HG03103 (cell line): ENCODE measurements around the gene MSH3.
"Not testable (repeated sequence)": the region's sequence is repeated elsewhere in the genome, so short reads cannot be mapped to it uniquely, and the experiment has no call there.

Source experiments
- ATAC-seq: cut with Tn5 transposase; IDR thresholded peaks from one replicate; pipeline ENCODE4 v1.9.1; 2021; ENCODE audit warnings: low read depth; ENCODE audit not compliant: unreplicated experiment

The MSH3 gene

DNA sequence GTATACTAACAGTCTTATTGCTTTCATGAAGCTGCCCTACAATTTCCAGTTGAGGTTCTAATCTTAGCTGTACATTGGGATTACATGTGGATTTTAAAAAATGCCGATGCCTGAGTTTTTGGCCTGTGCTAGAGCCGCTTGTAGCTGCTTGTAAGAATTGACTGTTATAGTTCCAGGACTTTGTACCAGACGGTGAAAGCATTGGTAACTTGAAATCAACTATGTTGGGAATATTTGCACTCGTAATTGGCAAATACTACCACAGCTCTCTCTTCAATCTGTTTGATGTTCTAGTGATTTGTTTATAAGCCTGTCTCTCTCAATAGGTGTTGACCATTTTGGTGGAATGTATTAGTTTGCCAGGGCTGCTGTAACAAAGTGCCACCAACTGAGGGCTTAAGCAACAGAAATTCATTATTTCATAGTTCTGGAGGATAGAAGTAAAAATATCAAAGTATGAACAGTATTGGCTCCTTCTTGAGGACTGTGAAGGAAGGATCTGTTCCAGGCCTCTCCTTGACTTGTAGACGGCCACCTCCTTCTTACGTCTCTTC, 50.8 kb downstream of the MSH3 start:
- ATAC-seq, result no peak

DNA sequence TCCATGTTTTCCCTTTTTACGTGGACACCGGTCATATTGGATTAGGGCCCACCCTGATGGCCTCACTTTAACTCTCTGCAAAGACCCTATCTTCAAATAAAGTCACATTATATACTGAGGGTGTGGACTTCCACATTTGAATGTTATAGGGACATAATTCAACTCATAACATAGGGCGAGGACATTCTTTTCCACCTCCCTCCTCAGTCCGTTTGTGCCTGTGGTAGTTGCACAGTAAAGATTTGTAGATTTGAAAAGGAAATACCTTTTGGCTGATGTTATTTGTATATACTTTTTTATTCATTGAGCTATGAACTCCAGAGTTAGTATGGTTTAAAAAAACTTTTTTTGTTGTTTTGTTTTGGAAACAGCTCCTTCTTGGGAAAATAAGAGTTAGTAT, 51.3 kb downstream of the MSH3 start:
- ATAC-seq, result no peak

DNA sequence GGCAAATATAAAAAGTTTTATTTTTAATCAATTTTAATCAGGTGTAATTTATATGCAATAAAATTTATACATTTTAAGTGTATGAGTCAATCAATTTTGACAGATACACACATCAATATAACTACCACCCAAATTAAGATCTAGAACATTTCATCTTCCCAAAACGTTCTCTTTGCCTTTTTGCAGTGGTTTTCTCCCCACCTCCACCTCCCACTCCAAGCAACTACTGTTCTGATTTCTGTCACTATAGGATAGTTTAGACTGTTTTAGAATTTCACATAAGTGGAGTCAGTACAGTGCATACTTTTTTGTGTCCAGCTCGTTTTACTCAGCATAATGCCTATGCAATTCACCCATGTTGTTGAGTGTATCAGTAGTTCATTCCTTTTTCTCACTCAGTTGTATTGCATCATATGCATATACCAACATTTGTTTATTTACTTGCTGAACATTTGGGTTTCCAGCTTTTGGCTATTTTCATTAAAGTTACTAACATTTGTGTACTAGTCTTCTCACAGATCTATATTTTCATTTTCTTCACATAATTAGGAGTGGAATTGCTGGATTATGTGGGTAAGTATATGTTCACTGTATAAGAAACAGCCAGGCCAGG, 52.5 kb downstream of the MSH3 start:
- ATAC-seq, result no peak

DNA sequence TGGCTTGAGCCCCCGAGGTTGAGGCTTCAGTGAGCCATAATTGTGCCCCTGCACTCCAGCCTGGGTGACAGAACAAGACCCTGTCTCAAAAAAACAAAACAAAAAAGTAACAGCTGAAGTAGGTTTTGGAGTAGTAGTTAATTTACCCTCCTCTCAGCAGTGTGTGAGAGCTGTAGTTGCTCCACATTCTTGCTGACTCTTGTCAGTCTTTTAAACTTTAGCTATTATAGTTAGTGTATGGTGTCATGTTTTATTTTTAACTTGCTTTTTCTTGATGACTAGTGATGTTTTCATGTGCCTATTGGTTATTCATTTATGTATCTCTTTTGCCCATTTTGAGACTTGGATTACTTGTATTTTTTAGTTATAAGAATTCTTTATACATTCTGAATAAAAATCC, 53.2 kb downstream of the MSH3 start:
- ATAC-seq, result no peak

DNA sequence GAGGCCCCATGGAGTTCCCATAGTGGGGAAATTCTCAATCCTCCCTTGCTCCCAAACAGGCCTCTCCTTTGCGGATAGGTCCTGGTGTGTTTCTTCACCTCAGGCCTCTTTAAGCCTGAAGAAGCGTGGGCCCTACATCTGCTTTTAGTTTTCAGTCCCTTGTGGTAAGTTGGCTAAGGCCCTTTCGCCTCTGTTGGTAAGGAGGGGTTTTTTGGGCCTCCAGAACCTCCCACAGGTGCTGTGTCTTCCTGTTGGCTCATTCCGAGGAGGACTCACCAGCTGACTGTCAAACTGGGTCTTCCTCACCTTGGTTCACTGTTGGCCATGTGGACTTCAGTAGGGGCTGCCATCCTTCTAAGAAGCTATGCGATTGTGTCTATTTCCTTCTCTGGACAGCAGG, 56.8 kb downstream of the MSH3 start:
- ATAC-seq, result no peak

DNA sequence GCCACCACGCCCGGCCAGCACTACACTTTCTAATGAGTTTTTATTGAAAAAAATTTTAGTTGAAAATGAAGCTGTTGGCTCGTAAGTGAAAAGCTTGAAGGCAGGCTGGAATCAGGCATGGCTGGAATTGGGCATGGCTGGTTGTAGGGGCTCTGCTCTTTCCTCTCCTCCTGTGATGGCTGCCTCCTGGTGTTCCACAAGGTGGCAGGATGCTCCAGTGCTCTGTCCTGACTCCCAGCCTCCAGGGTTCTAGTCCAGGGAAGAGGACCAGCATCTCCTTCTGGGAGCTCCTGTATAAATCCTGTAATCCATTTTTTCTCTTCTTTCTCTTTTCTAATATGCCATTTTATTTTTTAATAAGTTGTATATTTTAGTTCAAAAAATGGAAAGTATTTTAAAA, 57.5 kb downstream of the MSH3 start:
- ATAC-seq, result no peak

DNA sequence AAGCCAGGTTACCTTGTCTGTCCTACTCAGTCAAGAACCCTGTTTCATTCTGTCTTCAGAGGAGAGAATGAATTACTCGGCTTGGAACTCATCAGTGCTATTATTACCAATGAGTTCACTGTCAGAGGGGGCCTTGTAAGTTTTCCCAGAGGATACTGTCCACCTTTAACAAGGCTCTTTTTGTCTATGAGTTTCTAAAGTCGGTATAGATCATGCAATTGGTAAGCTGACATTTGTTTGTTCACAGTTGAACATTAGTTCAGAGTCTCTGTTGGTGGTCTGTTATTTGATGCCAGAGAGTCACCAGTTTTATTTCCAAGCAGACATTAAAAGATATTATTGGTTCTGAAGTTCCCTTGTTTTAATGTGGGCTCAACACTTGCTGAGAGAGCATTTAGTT, 58.5 kb downstream of the MSH3 start:
- ATAC-seq, result no peak

DNA sequence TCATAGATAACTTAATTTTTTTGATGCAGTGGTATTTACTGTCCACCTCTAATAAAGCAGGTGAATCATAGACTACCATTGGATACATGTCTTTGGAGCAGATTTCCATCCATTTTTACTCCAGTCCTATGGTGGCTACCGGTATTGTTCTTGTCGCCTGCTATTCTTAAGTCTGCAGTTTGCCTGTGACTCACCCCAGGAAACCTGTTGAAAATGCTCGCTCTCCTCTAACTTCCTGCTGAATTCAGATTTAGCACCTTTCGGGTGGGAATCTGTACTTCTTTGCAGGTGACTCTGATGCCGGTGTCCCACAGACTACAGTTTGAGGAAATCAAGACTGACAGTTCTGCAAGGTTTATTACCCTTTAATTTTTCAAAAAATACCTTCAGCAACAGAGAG, 59.2 kb downstream of the MSH3 start:
- ATAC-seq, result no peak

DNA sequence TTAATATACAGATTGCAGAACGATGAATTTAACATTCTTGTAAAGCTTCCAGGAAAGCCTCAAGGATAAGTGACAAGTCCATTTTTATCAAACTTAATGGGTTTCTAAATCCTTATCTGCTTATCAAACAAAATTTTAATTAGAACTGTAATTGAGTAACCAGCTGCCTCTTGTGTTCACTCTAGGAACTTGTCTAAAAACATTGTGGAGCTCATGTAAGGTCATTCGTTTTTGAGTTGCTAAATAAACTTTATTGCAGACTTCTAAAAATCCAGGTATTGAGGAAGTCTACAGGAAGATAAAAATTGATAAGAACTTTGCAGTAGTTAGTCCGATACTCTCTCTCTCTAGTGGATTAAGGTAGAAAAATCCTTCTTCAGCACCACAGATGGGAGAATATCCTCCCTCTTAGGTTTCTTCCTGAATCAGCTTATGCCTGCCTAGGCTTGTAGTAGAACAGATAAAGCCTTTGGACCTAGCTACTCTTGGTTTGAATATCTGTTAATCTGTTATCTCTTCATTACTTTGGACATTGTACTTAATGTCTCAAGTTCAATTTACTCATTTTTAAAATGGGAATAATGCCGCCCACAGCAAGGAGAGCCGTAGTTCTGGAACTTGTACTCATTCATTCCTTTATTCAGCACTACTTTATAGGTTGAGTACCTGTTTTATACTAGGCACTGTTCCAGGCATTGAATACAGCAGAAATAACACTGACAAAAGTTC, 60.3 kb downstream of the MSH3 start:
- ATAC-seq, result no peak

DNA sequence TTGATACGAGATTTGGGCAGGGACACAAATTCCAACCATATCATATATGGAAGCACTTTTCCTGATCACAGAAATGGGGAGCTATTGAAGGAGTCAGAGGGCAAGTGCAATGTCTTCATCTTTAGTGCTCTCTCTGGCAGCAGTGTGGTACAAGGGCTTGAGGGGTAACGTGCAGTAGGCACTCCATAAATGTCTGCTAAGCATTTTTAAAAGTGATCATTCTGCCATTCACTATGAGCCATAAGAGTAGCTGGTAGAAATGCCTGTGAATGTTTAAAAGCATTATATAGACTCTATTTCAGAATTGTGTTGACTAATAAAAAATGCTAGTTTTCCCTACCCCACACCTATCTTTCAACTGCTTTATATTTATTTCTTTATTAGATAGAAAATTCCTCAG, 61.4 kb downstream of the MSH3 start:
- no peak for ATAC-seq

DNA sequence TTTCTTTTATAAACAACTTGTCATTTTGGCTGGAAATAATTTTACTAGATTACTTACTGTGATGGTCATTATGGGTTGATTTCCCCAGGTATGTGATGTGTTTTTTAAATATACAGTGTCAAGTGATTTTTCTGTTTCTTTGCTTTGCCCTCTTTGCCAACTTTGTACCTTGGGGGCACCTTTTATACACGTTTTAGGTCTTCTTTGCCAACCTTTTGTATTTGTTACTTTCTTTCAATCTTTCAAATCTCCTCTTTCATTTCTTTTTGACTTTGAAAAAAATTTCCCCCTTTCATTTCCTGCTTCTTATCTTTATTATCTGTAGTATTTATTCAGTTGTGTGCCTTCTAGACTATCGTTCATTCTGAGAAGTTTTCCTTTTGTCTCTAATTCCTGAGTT, 65.7 kb downstream of the MSH3 start:
- ATAC-seq, result no peak

DNA sequence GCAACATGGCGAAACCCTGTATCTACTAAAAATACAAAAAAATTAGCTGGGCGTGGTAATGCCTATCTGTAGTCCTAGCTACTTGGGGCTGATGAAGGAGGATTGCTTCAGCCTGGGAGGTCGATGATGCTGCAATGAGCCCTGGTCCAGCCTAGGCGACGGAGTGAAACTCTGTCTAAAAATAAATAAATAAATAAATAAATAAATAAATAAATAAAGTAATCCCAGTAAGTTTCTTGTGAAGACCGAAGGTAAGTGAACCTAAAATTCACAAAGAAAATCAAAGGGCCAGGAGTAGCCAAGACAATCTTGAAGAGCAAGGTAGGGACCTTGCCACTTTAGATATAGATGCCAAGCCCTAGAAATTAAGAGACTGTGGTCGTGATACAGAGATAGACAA, 68.5 kb downstream of the MSH3 start:
- no peak for ATAC-seq

DNA sequence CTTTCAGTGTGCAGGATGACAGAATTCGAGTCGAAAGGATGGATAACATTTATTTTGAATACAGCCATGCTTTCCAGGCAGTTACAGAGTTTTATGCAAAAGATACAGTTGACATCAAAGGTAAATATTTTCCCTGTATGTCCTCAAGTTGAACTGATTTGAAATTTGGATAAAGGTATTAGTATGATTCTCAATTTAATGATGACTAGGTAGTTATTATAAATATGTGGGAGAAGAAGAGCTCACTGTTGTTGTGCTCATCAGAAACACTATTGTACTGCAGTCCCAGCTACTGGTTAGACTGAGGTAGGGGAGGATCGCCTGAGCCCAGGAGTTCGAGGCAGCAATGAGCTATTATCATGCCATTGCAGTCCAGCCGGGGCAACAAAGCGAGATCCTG, 71.0 kb downstream of the MSH3 start:
- ATAC-seq, result no peak

DNA sequence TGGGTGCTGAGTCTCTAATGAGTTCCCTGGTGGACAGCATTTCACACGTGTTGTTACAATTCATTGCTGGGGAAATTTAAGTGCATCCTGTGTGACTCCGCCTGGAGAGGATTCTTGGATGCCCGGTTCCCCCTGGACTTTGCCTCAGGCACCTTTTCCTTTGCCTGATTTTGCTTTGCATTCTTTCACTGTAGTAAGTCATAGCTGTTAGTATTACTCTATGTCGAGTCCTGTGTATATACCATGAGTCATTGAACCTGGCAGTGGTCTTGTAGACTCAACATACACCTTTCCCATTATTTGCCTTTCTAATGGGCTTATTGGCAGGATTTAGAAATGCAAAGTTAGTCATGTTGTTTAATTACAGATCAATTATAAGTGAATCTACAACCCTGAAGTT, 82.3 kb downstream of the MSH3 start:
- ATAC-seq, result no peak

DNA sequence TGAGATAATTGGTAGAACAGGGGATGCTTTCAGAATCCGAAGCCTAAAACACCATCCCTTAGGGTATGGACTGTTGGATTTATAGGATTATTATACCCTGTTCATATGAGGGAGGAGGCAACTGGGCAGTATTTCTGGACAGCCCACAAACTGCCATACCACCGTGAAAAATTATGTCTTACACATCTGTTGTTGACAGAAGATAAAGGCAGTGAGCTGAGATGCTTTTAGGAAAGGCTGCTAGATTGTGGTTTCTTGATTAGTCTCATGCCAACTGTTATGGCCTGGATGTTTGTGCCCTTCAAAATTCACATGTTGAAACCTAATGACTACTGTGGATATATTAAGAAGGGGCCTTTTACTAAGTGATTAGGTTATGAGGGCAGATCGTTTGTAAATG, 84.0 kb downstream of the MSH3 start:
- ATAC-seq, result no peak

DNA sequence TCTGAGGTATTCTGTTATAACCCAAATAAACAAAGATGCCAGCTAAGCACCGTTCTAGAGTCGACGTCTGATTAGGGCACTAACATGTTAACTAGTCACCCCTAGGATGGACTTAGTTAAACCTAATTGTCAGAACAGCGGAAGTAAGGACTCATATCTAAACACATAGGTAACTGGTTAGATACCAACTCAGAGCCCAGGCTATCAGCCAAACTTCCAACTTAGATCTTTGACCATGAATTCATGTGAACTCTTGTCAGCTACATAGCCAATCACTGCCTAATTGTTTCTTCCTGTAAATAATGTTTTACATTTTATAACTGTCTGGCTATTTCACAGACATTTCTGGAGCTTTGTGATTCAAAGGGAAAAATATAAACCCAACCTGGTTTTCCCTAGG, 84.6 kb downstream of the MSH3 start:
- ATAC-seq, result no peak

DNA sequence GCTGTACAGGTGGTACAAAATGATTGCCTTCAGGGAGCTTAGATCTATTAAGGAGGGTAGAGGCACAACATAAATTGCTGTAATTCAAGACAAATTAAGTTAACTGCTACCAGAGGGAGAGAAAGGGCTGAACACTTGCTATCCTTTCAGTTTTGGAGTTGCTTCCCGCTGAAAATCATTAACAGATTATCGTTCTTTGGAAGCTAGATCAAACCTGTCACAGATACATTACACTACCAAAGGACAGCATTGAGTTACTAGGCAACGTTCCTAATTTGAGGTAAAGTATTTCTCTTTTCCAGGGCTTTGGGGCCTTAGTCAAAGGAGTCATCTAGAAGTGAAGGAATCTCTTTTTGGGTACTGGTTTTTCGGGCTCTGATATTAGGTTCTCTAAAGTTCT, 85.0 kb downstream of the MSH3 start:
- ATAC-seq, result no peak

DNA sequence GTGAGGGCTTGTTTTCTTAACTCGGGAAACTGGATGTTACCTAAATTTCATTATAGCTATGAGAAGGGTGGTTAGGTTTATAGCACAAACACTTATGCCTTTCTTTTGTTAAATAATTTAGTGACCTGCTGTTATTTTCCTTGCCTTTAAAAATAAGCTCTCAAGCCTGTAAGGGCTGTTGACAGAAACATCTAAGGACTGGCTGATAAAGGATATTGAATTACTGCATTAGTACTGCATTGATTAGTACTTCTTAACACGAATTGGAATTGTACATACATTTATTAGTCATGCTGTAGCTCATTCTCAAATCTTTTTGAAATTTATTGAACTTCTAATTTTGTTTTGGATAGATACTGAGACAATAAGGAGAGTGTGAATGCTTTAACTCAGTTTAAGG, 85.4 kb downstream of the MSH3 start:
- no peak for ATAC-seq

DNA sequence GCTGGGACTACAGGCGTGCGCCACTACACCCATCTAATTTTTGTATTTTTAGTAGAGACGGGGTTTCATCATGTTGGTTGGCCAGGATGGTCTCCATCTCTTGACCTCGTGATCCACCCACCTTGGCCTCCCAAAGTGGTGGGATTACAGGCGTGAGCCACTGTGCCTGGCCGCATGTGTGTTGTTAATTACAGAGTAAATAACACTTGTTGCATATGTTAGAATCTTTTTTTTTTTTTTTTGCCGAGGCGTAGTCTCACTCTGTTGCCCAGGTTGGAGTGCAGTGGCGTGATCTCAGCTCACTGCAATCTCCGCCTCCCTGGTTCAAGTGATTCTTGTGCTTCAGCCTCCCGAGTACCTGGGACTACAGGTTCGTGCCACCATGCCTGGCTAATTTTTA, 86.0 kb downstream of the MSH3 start:
- ATAC-seq, result not testable (repeated sequence)

DNA sequence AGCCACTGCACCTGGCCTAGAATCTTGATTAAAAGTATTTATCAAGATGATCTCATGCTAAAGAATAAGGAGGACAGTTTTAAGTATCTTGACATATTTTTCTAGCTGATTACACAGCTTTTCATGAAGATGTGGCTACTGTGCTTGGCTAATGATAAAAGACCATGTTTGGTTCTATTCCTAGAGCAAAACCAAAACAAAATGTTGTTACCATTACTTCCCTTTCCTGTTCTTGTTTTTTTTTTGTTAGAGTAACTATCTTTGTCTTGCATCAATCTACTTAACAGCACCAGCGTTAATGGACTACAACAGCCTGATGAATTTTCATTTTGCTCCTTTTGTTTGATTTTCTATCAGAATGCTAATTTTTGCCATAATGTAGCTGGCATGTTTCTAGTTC, 86.5 kb downstream of the MSH3 start:
- ATAC-seq, result no peak

DNA sequence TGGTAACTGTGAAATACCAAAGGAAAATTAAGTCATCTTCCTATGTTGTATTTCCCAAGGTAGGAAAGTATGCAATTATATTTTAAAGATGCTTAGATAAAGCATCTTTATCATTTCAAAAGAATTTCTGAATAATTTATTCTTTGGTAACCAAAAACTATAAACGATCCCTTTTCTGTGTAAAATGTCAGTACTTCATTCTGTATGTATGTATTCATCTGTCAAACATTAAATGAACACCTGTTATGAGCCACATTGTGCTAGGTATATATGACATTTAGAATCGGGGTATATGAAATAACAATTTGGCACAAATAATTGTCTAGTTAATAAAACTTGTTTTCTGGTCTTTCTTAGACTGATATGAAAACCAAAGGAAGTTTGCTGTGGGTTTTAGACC, 89.7 kb downstream of the MSH3 start:
- no peak for ATAC-seq

DNA sequence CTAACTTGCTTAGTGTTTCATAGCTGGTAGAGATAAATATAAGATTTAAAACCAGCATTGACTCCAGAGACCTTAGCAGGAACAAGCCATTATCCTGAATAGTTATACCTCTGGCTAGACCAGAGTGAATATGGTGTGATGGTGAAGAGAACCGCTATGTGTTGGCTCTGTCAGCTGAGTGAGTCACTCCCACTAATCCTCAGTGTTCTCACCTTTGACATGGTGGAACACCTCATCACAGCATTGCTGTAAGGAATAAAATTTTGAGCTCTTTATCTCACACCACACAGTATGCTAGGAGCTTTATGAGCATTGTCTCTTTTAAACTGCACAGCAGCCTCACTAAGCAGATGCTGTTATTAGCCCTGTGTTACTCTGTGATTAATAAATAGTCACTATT, 91.0 kb downstream of the MSH3 start:
- no peak for ATAC-seq
